Muscle layer of colon (tissue), 2 donors: ENCODE data around the gene MACROH2A2.

Source experiments
- H3K27ac ChIP-seq: one replicate; pipeline ENCODE4 v1.7.0; 2013; ENCODE audit warnings: low read depth, mild to moderate bottlenecking, low read length, moderate library complexity
- H3K27me3 ChIP-seq, 2 donors: one replicate each; pipeline ENCODE4 v1.7.0; 2013; ENCODE audit warnings: low read length in 2 of 2, mild to moderate bottlenecking in 2 of 2; ENCODE audit not compliant: insufficient read depth in 2 of 2, control insufficient read depth in 1 of 2
- H3K36me3 ChIP-seq: one replicate; pipeline ENCODE4 v1.7.0; 2013; ENCODE audit warnings: mild to moderate bottlenecking, low read length; ENCODE audit not compliant: insufficient read depth
- H3K4me1 ChIP-seq: one replicate; pipeline ENCODE4 v1.7.0; 2013; ENCODE audit warnings: mild to moderate bottlenecking, low read length; ENCODE audit not compliant: insufficient read depth
- H3K4me3 ChIP-seq, 2 donors: one replicate each; pipeline ENCODE4 v1.7.0; 2013; ENCODE audit warnings: low read length in 2 of 2, low read depth in 1 of 2, mild to moderate bottlenecking in 1 of 2, moderate library complexity in 1 of 2
- H3K9ac ChIP-seq: one replicate; pipeline ENCODE4 v1.7.0; 2013; ENCODE audit warnings: low read length
- H3K9me3 ChIP-seq: one replicate; pipeline ENCODE4 v1.7.0; 2013; ENCODE audit warnings: mild to moderate bottlenecking, low read length
- donor health status: abdominal sarcoma.
- donor health status: Adenocarcinoma of cecum.

The MACROH2A2 gene

DNA sequence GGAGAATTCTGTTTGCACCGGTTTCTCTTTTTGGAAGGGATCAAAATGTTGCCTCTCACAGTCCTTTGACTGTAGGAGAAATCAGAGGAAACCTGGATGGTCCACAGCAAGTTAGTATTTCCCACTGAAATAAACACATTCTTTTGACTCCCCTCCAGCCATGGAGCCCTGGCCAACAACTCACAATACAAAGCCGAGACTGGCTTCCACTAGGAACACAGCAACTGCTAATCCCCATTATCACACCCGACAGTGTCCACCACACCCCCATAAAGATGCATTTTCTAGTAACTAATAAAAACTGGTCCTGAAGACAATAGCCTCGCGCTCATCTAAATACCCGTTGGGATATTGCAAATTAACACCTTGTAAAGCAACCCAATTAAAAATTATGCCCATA is 798 bp upstream of the MACROH2A2 start:
- Histone ChIP-seq H3K9me3 (no peaks in the 10 kb centered on the region), H3K27ac (no peak overlapping the region), H3K9ac (peak overlapping the region; percentile 40), H3K4me3 (peak overlapping the region in 1 of 2 donors; percentile 68), H3K27me3 (peaks cover 0 to 6% of the 10 kb centered on the region in 2 donors), H3K4me1 (peaks cover 7% of the 10 kb centered on the region), H3K36me3 (no peaks in the 10 kb centered on the region)

DNA sequence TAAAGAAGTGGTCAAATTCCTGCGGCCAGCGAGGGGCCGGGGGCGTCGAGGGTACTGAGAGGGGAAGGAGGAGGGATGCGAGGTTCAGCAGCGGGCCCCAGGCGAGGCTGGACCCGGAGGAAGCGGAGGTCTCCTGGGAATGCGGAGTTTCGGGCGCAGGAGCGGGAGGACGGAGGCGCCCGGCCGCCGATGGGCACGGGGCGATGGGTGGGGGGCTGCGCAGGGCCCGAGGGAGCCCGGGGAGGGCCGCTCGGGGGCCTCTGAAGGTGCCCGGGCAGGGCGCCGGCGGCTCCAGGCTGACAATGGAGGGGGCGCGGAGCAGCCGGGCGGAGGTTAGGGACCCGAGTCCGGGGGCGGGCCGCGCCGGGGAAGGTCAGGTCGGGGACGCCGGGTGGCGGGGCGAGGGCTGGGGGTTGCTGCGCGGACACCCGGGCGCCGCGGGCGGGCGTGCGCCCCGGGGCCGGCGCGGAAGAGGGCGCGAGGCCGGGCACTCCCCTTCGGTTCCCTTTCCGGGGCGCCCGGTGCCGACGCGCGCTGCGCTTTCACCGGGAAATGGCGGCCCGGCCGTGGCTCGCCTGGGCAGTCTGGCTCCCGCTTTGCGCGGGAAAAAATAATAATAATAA is 683 bp downstream of the MACROH2A2 start:
- H3K9ac ChIP-seq = no peak overlapping the region
- peaks cover 0 to 6% of the 10 kb centered on the region in 2 donors for H3K27me3 ChIP-seq
- peaks cover 7% of the 10 kb centered on the region for H3K4me1 ChIP-seq
- H3K4me3 ChIP-seq = peak overlapping the region; percentile 68 to 91
- H3K36me3 ChIP-seq = no peaks in the 10 kb centered on the region
- peak overlapping the region; percentile 52 for H3K27ac ChIP-seq
- H3K9me3 ChIP-seq = no peaks in the 10 kb centered on the region

DNA sequence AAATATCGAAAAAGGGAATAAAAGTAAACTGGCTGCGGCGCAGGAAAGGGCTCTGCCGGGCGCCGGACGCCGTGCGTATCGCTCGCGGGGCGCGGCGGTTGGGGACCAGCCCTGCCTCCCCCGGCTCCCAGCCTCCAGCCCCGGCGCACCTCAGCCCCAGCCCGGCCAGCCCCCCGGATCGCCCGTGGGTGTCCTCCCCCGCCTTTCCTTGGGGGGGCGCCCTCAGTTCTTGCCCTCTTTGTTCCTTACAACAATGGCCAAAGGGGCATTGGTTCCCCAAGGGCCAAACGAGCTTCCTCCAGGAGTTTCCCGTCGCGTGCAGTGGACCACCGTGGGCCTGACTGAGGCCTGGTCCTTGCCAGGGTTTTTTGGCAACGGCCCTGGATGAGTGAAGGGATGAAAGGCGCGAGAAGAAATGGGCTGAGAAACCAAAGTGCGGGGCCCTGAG is 1.2 kb downstream of the MACROH2A2 start:
- H3K4me3 ChIP-seq = peak overlapping the region; percentile 68 to 91
- H3K9me3 ChIP-seq = no peaks in the 10 kb centered on the region
- H3K4me1 ChIP-seq = peaks cover 7% of the 10 kb centered on the region
- H3K36me3 ChIP-seq = no peaks in the 10 kb centered on the region
- H3K27ac ChIP-seq = no peak overlapping the region
- peaks cover 0 to 6% of the 10 kb centered on the region in 2 donors for H3K27me3 ChIP-seq
- no peak overlapping the region for H3K9ac ChIP-seq

DNA sequence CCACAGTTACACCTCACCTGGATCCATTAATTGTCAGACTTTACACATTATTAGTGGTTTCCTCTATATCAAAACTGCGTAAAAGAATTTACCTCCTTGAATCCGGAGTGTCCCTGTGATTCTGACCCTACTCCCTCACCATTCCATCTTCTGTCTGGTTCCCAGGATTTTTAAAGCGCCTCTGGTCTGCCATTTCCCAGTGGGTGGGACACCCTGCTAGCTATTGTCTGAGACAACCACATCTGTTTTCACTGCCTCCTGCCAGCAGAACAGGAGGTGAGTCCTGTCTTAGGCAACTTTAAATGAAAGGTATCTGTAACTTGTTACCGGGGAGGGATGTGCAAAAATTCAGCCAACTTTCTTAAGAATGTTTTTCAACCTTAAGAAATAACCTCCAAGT is 2.3 kb downstream of the MACROH2A2 start:
- H3K27me3 ChIP-seq = peaks cover 0 to 6% of the 10 kb centered on the region in 2 donors
- no peak overlapping the region for H3K27ac ChIP-seq
- H3K4me1 ChIP-seq = peaks cover 7% of the 10 kb centered on the region
- no peaks in the 10 kb centered on the region for H3K9me3 ChIP-seq
- H3K9ac ChIP-seq = no peak overlapping the region
- no peak overlapping the region for H3K4me3 ChIP-seq
- H3K36me3 ChIP-seq = no peaks in the 10 kb centered on the region

DNA sequence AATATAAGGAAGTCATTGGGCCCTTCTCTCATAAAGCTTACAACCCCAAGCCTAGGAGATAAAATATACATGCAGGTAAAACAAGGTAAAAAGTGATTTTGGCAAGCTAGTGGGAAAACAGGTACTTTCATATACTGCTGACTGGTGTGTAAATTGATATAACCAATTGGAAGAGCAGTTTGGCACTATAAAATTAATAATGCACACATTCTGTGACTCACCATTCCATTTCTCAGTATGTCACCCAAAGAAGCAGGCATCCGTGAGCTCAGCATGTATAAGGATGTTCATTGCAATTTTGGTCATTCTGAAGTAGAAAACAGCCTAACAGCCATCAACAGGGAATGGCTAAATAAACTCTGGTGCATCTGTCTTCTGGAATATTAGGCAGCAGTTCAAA is 2.9 kb downstream of the MACROH2A2 start:
- peaks cover 7% of the 10 kb centered on the region for H3K4me1 ChIP-seq
- H3K27ac ChIP-seq = no peak overlapping the region
- H3K9me3 ChIP-seq = no peaks in the 10 kb centered on the region
- H3K4me3 ChIP-seq = no peak overlapping the region
- no peak overlapping the region for H3K9ac ChIP-seq
- no peaks in the 10 kb centered on the region for H3K36me3 ChIP-seq
- peaks cover 0 to 6% of the 10 kb centered on the region in 2 donors for H3K27me3 ChIP-seq

DNA sequence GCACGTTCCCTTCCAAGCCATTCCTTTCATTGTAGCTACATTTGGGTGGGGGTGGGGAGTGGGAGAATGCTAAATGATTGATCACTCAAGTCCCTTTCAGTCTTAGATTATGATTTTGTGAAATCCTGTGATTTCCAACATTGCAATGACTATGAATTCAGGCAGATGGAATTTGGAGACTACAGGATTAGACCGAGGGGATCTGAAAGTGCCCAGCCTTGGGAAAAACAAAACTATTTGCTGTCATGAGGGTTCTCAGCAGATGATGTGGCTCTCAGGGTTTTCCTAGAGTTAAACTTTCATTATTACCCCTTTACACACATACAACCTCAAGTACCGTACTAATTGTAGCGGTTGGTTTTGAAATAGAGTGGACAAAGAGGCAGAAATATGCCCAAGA is 4.7 kb downstream of the MACROH2A2 start:
- Histone ChIP-seq H3K27ac (no peak overlapping the region), H3K4me3 (no peak overlapping the region), H3K9ac (no peak overlapping the region), H3K27me3 (peaks cover 0 to 6% of the 10 kb centered on the region in 2 donors), H3K36me3 (no peaks in the 10 kb centered on the region), H3K9me3 (no peaks in the 10 kb centered on the region), H3K4me1 (no peaks in the 10 kb centered on the region)

DNA sequence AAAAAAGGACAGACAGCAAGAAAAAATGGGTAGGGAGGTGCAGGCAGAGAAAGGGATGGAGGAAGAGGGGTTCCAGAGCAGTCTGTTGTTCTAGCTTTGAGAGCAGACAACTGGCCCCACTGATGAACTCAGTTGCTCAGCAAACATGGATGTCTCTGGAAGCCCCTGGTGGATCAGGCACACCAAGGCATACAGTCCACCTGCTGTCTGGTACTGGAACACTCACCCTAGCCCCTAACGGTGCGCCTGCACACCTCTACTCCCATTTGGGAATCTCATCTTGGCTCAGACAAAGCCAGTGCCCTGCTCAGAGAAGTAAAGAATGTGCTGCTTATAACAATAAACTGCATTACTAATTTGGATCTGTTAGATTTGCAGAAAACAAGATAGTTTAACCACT is 7.7 kb downstream of the MACROH2A2 start:
- no peaks in the 10 kb centered on the region for H3K4me1 ChIP-seq
- H3K9ac ChIP-seq = no peak overlapping the region
- H3K36me3 ChIP-seq = no peaks in the 10 kb centered on the region
- H3K9me3 ChIP-seq = no peaks in the 10 kb centered on the region
- H3K4me3 ChIP-seq = no peak overlapping the region
- no peaks in the 10 kb centered on the region for H3K27me3 ChIP-seq
- no peak overlapping the region for H3K27ac ChIP-seq

DNA sequence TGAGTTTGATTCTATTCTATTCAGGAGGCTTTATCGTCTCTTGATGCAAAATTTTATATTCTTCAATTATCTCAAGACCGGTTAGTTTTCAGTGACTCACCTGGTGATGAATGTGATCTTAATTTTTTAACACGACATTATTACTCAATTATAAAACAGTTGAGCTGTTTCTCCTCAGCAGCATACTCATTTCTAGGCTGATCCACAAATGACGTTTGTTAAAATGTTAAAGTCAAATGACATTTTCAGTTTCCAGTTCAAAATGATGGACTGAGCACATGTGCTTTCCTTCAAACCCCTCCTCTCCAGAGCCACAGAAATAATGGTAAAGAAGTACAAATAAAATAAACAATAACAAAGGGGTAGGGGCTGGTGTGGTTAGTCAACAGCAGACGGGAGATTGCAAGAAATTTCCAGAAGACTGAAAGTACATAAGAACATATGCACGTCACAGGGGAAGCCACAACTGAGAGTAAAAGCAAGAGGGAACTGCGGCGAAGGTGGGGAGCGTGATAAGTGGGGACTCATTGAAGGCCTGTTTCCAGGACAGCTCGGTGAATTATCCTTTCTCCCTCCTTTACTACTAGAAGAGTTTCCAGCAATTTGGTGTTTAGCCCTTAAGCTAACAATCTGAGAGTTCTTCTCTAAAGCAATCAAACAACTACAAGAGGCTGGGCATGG is 10.9 kb downstream of the MACROH2A2 start:
- H3K9me3 ChIP-seq = no peaks in the 10 kb centered on the region
- no peak overlapping the region for H3K27ac ChIP-seq
- no peaks in the 10 kb centered on the region for H3K27me3 ChIP-seq
- no peak overlapping the region for H3K9ac ChIP-seq
- H3K36me3 ChIP-seq = no peaks in the 10 kb centered on the region
- no peak overlapping the region for H3K4me3 ChIP-seq
- H3K4me1 ChIP-seq = no peaks in the 10 kb centered on the region

DNA sequence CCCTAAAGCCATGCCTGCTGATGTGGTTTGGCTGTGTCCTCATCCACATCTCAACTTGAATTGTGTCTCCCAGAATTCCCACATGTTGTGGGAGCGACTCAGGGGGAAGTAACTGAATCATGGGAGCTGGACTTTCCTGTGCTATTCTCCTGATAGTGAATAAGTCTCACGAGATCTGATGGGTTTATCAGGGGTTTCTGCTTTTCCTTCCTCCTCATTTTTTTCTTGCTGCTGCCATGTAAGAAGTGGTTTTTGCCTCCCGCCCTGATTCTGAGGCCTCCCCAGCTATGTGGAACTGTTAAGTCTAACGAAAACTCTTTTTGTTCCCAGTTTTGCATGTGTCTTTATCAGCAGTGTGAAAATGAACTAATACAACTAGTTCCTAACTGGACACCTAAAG is 11.8 kb downstream of the MACROH2A2 start:
- Histone ChIP-seq H3K36me3 (no peaks in the 10 kb centered on the region), H3K9me3 (no peaks in the 10 kb centered on the region)

DNA sequence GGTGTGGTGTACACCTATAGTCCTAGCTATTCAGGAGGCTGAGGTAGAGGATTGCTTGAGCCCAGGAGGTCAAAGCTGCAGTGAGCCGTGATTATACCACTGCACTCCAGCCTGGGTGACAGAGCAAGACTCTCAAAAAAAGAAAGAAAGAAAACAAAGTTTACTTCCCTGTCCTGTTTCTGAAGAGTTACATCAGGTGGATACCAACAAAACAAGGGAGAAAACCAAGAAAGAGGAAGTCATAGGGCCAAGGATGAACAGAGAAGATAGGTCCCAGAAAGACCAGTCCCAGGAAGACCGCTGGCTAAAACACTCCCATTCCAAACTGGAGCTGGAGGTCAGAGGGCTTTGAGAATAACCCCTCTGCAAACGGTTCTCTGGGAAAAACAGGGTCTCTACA is 13.5 kb downstream of the MACROH2A2 start:
- Histone ChIP-seq H3K9ac (no peak overlapping the region), H3K27me3 (no peaks in the 10 kb centered on the region), H3K4me3 (no peak overlapping the region), H3K36me3 (no peaks in the 10 kb centered on the region), H3K9me3 (no peaks in the 10 kb centered on the region), H3K4me1 (no peaks in the 10 kb centered on the region), H3K27ac (no peak overlapping the region)

More for the DNA sequence above, 11.8 kb downstream of the MACROH2A2 start:
- no peaks in the 10 kb centered on the region for H3K4me1 ChIP-seq
- H3K4me3 ChIP-seq = no peak overlapping the region
- H3K27ac ChIP-seq = no peak overlapping the region
- H3K27me3 ChIP-seq = no peaks in the 10 kb centered on the region
- no peak overlapping the region for H3K9ac ChIP-seq

DNA sequence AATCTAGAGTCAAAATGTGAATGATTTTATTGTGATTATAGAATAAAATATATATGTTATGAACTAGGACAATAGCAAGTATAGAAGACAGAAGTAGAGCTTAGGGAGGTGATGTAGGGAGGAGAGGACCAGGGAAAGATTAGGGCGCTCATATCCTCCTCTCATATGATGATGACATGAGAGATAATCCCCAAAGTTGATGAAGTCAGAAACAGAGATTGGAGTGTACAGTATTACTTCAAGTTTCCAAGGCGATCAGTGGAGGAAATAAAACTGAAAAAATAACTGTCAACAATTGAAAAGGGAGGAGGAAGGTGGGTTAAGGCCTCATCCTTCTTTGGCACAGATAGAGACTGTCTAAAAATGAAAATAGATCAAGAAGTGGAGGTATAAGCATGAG is 14.9 kb downstream of the MACROH2A2 start:
- no peak overlapping the region for H3K27ac ChIP-seq
- H3K4me1 ChIP-seq = no peaks in the 10 kb centered on the region
- H3K9me3 ChIP-seq = no peaks in the 10 kb centered on the region
- no peaks in the 10 kb centered on the region for H3K27me3 ChIP-seq
- H3K4me3 ChIP-seq = no peak overlapping the region
- H3K9ac ChIP-seq = no peak overlapping the region
- no peaks in the 10 kb centered on the region for H3K36me3 ChIP-seq

DNA sequence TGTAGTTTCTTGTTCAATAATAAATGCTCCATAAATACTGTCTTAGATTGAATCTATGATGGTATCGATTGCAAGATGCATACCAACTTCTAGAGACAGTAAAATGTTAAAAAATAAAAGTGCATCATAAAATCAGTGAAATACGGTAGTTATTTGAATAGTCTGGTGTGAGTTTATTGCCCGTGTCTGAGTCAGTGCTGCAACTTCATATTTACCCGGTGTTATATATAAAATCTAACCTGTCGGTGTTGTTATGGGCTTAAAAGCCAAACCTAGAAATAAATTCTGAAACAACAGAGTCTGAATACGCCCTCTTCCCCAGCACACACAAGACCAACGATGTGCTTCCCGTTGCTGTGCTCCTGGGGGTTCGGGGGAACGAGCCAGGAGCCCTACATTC is 16.3 kb downstream of the MACROH2A2 start:
- Histone ChIP-seq H3K27ac (no peak overlapping the region), H3K4me1 (no peaks in the 10 kb centered on the region), H3K36me3 (no peaks in the 10 kb centered on the region), H3K4me3 (no peak overlapping the region), H3K9me3 (no peaks in the 10 kb centered on the region), H3K9ac (no peak overlapping the region), H3K27me3 (no peaks in the 10 kb centered on the region)
